CD4-positive, alpha-beta T cell treated with Interleukin-6 for 4 hours (primary cell): ENCODE data around the gene DUSP5.

Experiments
- DNase-seq: peaks from one replicate; pipeline ENCODE4 v3.0.0-alpha.2; 2020; ENCODE audit warnings: mixed read lengths

DUSP5 gene

DNA sequence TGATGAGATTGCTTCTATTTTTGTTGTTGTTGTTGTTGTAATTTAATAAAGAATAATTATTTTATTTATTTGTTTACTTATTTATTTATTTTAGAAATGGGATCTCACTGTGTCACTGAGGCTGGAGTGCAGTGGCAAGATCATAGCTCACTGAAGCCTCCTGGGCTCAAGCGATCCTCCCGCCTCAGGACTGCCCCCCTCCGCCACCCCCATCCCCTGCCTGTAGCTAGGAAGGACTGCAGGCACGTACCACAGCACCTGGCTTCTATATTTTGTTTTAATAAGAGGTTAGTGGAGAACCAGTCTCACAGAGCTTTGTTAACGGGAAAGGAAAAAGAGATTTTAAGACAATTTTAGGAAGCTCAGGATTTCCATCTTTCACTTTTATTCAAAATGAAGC, 50.3 kb downstream of the DUSP5 start:
- DNase-seq, result no peak

DNA sequence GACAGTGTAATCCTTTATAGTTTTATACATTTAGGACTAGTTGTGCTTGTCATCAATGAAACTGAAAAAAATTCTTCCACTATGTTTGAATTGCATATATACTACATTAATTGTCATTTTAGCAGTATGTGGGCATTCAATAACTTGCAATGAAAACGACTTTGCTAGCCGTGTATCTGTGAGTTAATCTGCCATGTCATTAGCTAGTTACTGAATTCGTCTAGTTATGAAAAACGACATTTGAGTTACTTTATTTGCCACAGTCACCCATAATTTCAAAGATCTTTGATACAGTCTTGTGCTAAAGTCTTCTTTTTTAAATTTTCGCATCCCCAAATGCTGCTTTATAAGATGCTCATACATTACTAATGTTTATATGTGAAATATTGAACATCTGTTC, 51.5 kb downstream of the DUSP5 start:
- no peak for DNase-seq

DNA sequence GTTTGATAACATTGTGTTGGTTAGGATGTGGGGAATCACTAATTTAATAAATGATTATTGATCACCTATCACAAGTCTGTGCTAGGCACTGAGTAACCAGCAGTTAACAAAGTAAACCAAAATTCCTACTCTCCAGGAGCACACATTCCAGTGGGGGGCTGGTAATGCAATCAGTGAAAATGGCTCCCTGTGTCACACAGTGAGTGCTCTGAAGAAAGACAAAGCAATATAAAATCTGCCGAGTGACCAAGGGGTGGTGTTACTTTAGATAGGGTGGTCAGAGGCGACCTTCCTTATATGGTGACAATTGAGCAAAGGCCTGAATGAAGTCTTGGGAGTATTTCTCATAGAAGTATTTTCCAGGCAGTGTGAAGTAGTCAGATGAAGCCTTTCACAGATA, 56.2 kb downstream of the DUSP5 start:
- no peak for DNase-seq

DNA sequence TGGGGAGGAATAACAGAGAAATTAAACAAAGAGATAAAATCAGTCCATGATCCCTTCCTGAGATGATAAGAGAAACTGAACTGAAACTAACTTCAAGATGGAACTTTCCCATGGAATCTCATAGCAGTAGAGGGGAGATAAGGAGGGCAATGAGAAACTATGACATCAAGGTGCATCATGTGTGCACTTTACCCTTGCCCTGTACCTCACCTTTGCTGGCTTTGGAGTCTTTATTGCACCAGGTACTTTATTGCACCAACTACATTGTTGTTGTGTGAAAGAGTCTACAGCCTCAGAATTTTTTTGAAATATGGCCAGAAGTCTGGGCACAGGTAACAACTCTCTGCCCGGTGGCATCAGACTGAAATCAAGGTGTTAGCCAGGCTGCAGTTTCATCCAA, 58.6 kb downstream of the DUSP5 start:
- no peak for DNase-seq

DNA sequence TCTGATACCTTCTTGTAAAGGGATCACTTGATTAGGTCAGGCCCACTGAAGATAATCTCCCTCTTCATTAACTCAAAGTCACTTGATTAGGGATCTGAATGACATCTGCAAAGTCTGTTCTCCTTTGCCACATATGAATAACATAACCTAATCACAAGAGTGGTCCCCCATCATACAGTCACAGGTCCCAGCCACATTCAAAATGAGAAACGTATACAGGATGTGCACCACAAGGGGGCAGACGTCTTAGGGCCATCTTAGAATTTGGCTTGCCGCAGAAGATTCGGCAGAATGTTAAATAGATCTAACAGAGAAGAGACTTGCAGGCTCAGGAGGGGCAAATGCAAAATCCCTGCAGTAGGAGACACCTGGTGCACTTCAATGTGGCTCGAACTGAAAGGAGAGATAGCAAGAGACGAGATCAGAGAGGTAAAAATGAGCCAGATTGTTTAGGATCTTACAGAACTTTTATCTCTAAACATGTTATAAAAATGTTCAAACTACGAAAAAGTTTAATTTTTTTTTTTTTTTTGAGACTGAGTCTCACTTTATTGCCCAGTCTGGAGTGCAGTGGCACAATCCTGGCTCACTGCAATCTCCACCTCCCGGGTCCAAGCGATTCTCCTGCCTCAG, 59.4 kb downstream of the DUSP5 start:
- peak; percentile 80 for DNase-seq

DNA sequence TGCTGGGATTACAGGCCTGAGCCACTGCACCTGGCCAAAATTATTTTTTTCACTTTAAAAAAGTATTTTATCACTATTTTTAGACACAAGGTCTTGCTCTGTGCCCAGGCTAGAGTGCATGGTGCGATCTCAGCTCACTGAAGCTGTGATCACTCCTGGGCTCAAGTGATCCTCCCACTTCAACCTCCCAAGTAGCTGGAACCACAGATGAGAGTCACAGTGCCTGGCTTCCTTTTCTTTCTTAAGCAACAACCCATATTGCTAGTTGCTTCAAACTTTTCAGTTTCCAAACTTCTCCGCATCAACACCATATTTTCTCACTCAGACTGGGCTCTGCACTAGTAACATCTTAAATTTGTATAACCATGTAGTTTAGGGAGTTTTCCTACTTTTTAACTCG, 60.3 kb downstream of the DUSP5 start:
- no peak for DNase-seq

DNA sequence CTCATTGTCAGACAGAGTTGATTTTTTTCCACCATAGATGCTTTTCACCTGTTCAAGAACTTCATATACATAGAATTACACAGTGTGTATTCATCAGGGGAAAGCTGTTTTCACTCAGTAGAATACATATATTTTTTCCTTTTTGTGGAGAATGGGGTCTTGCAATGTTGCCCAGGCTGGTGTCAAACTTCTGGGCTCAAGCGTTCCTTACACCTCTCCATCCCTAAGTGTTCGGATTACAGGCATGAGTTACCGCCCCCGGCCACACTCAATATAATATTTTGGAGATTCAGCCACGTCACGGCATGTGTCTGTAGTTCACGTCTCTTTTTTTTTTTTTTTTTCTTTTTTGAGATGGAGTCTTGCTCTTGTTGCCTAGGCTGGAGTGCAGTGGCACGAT, 62.3 kb downstream of the DUSP5 start:
- DNase-seq, result no peak
